ENCODE measurements around the gene SEMA4A. TPM values are rescaled to one million over a fixed set of nuclear protein-coding genes. Genes with fewer than 3 reads are reported as not detected.
"Not testable (repeated sequence)": the region's sequence is repeated elsewhere in the genome, so short reads cannot be mapped to it uniquely, and the experiment has no call there.

Gene SEMA4A
- total RNA-seq, 4 donors from 2014 or later: 21.4 to 36.6 (median 23.1) TPM

DNA sequence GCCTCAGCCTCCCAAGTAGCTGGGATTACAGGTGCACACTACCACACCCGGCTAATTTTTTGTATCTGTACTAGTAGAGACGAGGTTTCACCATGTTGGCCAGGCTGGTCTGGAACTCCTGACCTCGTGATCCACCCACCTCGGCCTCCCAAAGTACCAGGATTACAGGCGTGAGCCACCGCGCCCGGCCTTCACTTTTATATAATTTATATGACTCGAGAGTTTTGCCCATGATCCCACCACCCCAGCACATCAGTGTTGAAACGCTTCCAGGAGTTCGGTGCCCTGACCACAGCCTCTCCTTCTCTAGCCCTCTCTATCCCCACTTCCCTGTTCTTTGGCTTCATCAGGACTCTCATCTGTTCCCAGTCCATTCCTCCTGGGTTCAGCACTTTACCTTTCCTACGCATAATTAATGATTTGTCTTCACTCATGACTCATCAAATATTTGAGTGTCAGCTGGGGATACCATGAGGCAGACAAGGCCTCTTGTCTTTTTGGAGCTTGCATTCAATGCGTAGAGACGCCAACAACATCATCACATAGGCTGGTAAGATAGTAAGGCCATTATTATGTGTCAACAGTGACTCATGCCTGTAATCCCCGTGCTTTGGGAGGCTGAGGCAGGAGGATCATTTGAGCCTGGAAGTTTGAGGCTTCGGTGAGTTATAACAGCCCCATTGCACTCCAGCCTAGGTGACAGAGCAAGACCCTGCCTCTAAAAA is 60.8 kb downstream of the SEMA4A start:
- H3K27me3 ChIP-seq: no peaks in the 10 kb centered on the region
- H3K9me3 ChIP-seq: no peaks in the 10 kb centered on the region
- TF ChIP-seq POLR2A (IDR thresholded peaks at IDR 0.05): no peak
- TF ChIP-seq, protein P1, sequence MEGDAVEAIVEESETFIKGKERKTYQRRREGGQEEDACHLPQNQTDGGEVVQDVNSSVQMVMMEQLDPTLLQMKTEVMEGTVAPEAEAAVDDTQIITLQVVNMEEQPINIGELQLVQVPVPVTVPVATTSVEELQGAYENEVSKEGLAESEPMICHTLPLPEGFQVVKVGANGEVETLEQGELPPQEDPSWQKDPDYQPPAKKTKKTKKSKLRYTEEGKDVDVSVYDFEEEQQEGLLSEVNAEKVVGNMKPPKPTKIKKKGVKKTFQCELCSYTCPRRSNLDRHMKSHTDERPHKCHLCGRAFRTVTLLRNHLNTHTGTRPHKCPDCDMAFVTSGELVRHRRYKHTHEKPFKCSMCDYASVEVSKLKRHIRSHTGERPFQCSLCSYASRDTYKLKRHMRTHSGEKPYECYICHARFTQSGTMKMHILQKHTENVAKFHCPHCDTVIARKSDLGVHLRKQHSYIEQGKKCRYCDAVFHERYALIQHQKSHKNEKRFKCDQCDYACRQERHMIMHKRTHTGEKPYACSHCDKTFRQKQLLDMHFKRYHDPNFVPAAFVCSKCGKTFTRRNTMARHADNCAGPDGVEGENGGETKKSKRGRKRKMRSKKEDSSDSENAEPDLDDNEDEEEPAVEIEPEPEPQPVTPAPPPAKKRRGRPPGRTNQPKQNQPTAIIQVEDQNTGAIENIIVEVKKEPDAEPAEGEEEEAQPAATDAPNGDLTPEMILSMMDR (IDR thresholded peaks at IDR 0.05): no peak
- H3K27ac ChIP-seq: peak overlapping the region; percentile 95 to 98 (median 96)
- H3K4me1 ChIP-seq: peaks cover 19 to 59% (median 29%) of the 10 kb centered on the region in 3 donors
- H3K4me3 ChIP-seq: peak overlapping the region; percentile 63 to 76 (median 70)
- 55 to 71% methylated on average over 15 to 16 of the region's 16 CpGs for WGBS, 2 donors
- intact Hi-C loops (cut with DNase I): no loop called here
- no peak for DNase-seq
- H3K36me3 ChIP-seq: peaks cover 0 to 49% (median 4%) of the 10 kb centered on the region in 3 donors

DNA sequence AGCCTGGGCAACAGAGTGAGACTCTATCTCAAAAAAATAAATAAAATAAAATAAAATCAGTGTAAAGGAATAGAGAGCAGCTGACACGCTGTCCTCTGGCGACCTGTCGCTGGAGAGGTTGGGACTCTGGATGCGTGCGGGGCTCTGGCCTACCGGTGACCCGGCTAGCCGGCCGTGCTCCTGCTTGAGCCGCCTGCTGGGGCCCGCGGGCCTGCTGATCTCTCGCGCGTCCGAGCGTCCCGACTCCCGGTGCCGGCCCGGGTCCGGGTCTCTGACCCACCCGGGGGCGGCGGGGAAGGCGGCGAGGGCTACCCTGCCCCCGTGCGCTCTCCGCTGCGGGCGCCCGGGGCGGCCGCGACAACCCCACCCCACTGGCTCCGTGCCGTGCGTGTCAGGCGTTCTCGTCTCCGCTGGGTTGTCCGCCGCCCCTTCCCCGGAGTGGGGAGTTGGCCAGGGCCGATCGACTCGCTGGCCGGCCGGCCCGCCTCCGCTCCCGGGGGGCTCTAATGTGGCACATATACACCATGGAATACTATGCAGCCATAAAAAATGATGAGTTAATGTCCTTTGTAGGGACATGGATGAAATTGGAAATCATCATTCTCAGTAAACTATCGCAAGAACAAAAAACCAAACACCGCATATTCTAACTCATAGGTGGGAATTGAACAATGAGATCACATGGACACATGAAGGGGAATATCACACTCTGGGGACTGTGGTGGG is 63.1 kb downstream of the SEMA4A start:
- WGBS, 2 donors: 96 to 97% methylated on average over 23 to 29 of the region's 55 CpGs
- peaks cover 19 to 62% (median 29%) of the 10 kb centered on the region in 3 donors for H3K4me1 ChIP-seq
- H3K36me3 ChIP-seq: peaks cover 0 to 49% (median 6%) of the 10 kb centered on the region in 3 donors
- H3K27ac ChIP-seq; intact Hi-C loops (cut with DNase I); H3K27me3 ChIP-seq; DNase-seq; H3K9me3 ChIP-seq; H3K4me3 ChIP-seq: not testable (repeated sequence)

DNA sequence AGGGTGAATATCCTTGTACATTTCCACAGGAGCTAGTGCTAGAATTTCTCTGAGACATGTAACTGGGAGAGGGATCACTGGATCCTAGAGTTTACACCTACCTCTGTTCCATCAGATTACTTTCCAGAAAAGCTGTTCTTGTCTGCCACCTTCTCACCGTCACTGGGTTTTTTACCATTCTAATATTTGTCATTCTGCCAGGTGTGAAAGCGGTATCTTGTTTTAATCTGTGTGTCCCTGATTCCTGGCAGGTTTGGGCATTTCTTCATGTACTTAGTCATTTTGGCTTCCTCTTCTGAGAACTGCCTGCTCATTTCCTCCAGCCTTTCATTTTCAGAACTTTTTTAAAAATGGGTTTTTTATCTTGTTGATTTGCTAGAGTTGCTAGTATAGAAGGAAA is 64.5 kb downstream of the SEMA4A start:
- H3K4me3 ChIP-seq: no peak overlapping the region
- intact Hi-C loops (cut with DNase I): no loop called here
- H3K4me1 ChIP-seq: peaks cover 15 to 53% (median 25%) of the 10 kb centered on the region in 3 donors
- no peak for TF ChIP-seq POLR2A (IDR thresholded peaks at IDR 0.05)
- TF ChIP-seq, protein P1 (IDR thresholded peaks at IDR 0.05): no peak
- H3K27ac ChIP-seq: peak overlapping the region; percentile 49 to 72 (median 60)
- 12 to 16% methylated on average over 2 of the region's 2 CpGs for WGBS, 2 donors
- peaks cover 0 to 59% (median 12%) of the 10 kb centered on the region in 3 donors for H3K36me3 ChIP-seq
- no peaks in the 10 kb centered on the region for H3K27me3 ChIP-seq
- no peak for DNase-seq
- H3K9me3 ChIP-seq: no peaks in the 10 kb centered on the region

DNA sequence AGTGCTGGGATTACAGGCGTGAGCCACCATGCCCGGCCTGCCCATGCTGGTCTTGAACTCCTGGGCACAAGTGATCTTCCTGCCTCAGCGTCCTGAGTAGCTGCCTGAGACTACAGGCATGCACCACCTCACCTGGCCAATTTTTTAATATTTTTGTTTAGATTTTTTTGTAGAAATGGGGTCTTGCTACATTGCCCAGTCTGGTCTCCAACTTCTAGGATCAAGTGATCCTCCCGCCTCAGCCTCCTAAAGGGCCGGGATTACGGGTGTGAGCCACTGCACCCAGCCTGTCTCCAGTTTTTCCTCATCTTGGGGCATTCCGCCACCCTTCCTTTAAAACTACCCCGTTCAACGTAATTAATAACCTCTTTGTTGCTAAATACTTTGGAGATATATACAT is 66.8 kb downstream of the SEMA4A start:
- no peak overlapping the region for H3K27ac ChIP-seq
- H3K4me3 ChIP-seq: no peak overlapping the region
- intact Hi-C loops (cut with DNase I): no loop called here
- DNase-seq: no peak
- no peak for TF ChIP-seq POLR2A (IDR thresholded peaks at IDR 0.05)
- TF ChIP-seq, protein P1 (IDR thresholded peaks at IDR 0.05): no peak
- H3K27me3 ChIP-seq: no peaks in the 10 kb centered on the region
- H3K36me3 ChIP-seq: peaks cover 5 to 77% (median 12%) of the 10 kb centered on the region in 3 donors
- WGBS, 2 donors: 92 to 93% methylated on average over 9 of the region's 9 CpGs
- H3K4me1 ChIP-seq: peaks cover 9 to 40% (median 13%) of the 10 kb centered on the region in 3 donors
- no peaks in the 10 kb centered on the region for H3K9me3 ChIP-seq

DNA sequence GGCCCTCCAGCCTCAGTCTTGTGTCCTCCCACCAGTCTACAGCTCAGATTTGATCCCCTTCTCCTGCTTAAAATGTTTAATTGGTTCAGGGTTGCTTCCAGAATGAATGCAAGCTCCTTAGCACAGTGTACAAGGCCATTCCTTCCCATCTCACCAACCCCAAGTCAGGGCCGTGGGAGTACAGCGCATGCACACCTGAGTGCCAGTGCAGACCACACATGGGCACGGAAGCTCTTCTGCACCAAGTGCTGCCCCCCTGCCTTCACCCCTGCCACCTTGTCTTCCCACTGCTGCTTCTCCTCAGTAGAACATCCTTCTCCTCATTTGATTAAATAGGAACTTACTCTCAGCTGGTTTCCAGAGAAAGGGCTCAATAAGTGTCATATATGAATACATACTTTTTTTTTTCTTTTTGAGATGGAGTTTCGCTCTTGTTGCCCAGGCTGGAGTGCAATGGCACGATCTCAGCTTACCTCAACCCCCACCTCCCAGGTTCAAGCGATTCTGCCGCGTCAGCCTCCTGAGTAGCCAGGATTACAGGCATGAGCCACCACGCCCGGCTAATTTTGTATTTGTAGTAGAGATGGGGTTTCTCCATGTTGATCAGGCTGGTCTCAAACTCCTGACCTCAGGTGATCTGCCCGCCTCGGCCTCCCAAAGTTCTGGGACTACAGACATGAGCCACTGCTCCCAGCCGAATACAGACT is 68.8 kb downstream of the SEMA4A start:
- peaks cover 8 to 79% (median 12%) of the 10 kb centered on the region in 3 donors for H3K36me3 ChIP-seq
- no peaks in the 10 kb centered on the region for H3K27me3 ChIP-seq
- DNase-seq: no peak
- intact Hi-C loops (cut with DNase I): no loop called here
- no peak overlapping the region for H3K4me3 ChIP-seq
- 75 to 93% methylated on average over 8 of the region's 13 CpGs for WGBS, 2 donors
- H3K9me3 ChIP-seq: no peaks in the 10 kb centered on the region
- H3K27ac ChIP-seq: no peak overlapping the region
- H3K4me1 ChIP-seq: peaks cover 9 to 36% (median 13%) of the 10 kb centered on the region in 3 donors
- TF ChIP-seq, protein P1 (IDR thresholded peaks at IDR 0.05): no peak
- no peak for TF ChIP-seq POLR2A (IDR thresholded peaks at IDR 0.05)
